ENCODE results near the gene KIF6.

Gene KIF6

DNA sequence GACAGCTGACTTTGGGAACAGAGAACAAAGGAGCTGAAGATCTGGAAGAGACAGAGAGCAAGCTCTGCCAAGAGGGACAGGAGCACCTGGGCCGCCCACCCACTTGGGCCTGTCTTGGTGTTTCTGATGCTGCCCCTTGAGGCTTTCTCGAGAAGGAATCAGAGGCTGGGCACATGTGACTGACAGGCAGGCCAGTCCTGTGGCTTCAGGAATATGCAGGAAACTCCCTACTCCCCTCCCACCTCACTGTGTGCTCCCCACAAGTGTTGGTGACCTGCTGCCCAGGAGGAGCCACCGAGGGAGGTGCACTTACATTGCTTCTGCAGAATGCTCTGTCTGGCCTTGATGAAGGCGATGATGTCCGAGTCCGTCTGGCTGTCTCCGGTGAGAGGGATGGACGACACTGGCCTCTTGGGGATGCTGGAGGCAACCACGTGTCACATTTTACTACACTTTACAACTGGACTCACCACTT lies 381.8 kb downstream of the KIF6 start:
- no peak for DNase-seq (ENCODE audit: low read depth)

DNA sequence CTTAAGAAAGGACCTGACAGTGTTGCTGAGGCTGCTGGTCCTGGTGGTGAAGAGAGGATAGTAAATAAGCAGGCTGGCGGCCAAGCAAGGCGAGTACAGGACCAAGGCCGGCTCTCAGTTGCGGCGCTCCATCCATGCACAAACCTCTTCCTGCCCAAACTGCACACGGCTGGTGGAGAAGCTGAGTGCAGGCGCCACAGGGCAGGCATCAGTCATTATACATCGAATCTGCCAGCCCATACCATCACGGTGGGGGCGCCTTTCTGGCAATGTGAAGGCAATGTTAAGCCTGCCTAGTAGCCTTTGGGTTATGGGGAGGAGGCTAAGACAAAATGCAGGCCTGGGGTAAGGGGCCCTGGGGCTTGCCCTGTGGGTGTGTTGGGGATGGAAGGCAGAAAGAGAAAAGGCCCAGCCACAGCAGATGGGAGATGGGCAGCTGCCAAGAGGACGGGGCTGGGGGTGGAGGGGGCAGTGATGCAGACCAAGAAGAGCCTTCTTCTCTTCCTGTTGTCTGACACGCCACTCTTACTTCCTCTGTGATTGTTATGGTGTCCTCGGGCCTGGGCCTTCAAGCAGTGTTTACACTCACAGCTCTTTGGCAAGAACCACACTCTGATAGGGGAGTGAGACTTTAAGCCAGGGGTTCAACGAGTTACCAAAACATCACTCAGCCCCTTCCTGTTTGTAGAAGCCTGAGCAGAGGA lies 382.4 kb downstream of the KIF6 start:
- no peak for DNase-seq (ENCODE audit: low read depth)

DNA sequence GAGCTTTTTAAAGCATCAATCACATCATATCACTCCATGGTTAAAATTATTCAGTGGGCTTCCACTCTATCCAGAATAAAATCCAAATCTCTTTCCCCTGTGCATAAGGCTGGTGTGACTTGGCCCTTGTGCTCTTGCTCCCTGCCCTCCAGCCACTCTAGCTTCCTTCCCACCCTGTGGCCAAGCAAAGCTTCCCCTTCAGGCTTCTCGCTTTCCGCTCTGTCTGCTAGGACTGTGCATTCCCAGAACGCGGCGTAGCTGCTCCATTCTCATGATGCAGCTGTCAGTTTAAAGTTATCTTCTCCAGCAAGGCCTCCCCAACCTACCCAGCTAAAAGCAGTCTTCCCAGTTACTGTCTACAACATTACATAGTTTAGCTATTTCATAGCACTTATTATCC lies 383.3 kb downstream of the KIF6 start:
- no peak for DNase-seq (ENCODE audit: low read depth)

DNA sequence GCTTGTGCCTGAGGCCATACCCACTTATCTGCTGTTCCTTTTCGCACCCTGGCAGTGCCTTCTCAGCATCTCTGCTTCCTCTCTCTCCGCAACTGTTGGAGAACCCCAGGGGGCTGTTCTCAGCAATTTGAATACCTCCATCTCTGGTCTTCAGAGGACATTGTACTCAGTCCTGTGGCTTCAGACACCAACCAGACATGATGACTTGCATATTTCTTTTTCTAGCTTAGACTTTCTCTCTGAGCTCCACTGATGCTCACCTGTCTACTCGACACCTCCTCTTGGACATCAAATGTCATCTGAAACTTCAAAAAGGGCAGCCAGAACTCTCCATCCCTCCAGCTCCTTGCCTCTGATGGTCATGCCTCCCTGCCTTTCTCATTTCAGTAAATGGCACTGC lies 383.9 kb downstream of the KIF6 start:
- DNase-seq (ENCODE audit: low read depth) = no peak

DNA sequence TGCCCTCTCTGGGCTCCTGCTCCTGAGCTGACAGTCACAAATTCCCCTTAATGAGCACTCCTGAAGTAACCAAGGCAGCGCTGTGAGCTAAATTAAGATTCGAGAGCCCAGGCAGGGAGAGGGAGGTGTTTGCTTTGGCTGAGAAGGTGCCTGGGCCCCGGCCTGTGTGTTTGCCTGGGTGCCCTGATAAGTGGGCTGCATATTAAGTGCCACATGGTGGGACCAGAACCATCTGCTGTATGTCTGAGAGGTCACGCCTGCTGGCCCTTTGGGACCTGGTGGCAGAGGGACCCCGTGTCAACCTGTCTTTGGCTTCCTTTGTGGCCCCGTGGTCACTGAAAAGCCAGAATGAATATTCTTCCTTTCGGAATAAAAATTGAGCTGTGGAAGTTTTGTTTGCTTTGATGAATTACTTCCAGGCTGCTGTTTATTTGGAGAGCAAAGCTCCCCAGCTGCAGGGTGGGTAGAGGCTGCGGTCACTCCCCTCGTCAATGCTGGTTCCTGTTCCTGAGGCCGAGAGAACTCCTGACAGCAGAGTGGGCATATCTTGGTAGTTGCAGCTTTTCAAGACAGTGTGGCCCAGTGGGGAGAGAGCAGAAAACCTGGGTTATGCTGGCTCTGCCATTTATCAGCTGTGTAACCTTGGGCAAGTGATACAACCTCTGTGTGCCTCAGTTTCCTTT lies 385.2 kb downstream of the KIF6 start:
- DNase-seq (ENCODE audit: low read depth) = no peak

DNA sequence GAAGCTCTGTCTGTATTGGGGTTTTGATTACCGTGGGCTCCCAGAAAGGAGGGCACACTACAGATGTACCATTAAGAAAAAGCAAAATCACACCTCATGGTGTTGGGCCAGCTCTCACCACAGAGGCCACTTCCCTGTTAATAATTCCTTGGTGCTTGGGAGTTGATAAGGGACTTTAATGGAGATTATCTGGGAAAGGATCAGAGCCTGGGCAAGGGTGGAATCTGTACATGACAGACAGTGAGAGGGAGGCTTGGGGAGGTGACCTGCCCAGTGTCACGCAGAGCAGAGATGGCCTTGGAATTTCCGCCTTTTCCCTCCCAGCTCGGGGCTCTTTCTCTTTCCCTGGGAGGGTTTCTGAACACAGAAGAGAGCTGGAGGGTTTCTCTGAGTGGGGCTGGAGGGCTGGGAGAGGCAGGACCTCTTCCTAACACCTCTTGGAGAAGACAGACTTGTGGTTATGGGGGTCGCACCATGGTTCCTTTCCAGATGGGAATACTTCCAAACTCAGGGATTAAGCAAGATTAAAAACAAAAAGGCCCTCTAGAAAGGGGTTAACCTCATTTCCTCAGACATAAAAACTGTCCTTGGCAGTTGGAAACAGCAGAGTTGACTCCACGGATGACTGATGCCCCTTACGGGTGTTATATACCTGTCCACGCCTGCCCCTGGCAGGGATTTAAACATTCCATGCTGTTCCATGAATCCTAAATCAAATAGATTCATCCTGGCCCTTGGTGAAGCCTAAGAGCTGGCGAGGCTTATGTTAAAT lies 385.9 kb downstream of the KIF6 start:
- no peak for DNase-seq (ENCODE audit: low read depth)

DNA sequence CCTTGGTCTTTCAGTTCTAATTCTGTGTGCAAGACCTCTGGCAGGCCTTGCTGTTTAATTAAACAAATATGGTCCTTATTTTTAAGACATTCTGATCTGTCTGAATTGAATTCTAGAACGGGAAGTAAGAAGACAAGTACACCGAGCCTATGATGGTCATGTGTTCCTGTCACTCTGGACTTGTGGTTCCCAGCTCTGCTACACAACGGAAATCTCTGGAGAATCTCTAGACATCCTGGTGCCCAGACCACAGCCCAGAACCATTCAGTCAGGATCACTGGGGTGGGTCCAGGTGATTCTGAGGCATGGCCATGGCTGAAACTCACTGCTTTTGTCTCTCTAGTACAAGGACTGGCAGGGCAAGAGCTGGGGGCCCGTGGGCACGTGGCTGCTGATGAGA lies 386.8 kb downstream of the KIF6 start:
- no peak for DNase-seq (ENCODE audit: low read depth)

DNA sequence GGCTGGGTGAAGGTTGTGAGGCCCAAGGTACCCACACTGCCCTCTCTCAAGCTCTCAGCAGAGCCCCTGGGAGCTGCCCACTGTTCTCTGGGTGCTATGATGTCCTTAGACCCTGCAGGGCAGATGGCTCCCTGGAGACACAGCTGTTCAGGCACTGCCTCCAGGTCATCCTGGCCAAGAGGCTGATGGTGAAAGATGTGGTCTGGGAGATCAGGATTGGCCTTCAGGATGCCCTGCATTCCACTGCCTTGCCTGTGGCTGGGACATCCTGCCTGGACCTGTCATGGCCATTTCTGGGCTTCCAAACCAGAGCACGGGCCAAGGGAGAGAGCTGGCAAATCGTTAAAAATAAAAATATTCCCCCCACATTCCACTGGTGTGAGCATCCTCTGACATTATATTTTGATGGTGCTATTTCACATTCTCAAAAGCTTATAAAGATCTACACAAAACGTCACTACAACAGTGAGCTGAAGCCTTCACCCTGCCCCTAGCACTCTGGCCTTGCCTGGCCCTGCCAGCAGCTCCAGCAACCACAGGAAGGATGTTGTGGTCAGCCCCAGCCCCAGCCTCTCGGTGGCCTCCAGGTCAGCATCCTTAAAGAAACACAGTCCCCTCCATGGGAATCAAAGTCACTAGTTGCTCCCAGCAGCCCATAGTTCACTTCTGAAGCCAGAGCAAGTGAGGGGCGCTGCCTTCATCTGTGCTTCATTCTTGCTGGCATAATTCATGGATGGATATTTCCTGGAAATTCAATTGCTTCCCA lies 389.2 kb downstream of the KIF6 start:
- DNase-seq (ENCODE audit: low read depth) = no peak

DNA sequence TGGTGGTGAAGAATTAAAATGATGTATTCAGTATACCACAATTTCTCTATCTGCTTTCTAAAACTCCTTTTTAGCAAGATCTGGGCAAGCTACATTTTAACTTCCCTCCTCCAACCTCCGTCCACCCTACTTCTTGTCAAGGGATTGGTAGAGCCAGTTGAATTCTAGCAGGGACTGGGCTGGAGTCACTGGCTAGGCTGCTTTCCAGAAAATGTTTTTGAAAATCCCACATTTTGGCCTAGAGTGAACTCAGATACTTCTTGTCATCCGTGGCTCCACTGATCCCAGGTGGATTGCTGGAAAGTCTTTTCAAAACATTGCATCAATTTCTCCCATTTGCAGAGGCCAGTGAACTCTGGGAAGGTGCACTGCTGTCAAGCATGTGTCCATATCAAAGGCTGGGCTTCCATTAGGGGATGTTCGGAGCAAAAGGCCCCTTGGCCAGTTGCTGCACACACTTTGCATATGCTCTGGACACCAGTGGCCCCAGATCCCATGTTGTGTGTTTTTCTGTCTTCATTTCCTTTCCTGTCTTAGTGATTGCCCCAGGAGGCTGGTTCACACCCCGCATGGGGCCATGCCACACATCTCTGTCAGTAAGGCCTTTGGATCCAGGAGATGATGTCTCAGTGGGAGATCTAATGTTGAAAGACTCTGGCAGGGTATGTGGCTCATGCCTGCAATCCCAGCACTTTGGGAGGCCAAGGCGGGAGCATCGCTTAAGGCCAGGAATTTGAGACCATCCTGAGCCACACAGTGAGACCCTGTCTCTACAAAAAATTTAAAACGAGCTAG lies 391.4 kb downstream of the KIF6 start:
- no peak for DNase-seq (ENCODE audit: low read depth)

DNA sequence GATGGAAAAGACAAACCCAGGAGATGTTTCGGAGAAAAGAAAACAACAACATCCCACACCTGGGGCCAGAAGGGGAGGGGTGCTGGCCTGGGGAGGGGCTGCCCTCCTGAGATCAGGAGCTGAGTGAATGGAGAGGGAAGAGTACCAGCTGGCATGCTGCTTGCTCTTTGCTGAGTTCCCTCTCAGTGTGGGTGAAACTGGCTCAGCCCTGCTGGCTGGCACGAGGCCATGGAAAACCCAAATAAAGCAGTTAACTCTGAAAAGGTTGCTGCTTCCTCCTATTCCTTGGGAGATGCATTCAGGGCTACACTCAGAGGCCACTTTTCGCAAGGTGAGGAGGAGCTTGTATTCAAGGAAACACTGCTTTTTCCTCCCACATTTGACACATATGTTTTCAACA lies 394.7 kb downstream of the KIF6 start:
- DNase-seq (ENCODE audit: low read depth) = no peak

DNA sequence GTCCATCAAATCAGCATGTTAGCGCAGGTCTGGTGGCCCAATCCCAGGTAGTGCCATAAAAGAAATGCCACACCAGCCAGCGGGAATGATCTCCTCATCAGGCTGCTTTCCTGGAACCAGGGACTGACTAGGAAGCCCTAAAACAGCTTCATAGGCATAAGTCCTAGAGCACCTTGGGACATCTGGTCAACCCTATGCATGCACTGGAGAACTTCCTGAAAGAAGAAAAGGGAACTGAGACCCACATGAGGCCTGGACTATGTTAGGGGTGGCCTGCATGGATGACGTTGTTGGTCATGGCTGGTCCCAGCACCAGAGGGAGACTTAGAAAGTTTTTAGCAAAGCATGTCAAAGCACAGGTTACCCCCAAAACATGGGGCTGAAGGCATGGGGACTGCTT lies 395.2 kb downstream of the KIF6 start:
- no peak for DNase-seq (ENCODE audit: low read depth)

DNA sequence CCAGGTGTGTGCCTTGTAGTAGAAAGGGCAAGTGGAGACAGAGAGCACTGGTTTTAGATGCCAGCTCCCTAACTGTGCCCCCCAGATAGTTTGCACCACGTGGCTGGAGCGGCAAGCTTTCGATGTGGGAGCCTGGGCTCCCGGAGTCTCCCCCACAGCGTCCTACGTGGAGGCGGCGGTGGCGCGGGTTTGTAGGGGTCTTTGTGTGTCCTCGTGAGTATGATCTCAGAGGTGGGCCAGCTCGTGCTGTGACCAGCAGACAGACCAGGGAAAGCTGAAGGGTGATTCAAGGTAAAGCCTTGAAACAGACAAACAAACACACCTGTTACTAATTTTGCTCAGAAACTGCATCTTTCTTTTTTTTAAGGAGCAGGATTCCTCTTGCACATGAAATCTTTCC lies 397.1 kb downstream of the KIF6 start:
- DNase-seq (ENCODE audit: low read depth) = no peak

DNA sequence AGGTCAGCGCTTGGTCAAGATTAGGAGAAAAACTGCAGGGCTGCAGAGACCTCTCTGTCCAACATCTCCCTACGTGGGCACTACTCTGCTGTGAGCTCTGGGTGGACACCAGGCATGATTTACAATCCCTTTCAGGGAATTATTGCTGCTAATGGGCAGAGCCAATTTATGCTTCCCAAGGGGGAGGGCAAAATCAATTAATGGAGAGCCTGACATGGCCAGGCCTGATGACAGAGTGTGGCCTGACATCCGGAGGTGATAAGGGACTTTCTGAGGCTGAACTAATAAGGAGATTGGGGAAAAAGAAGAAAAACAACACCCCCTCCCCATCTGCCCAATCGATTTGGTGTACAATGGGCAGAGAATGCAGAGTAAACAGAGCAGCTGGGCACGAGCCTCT lies 397.7 kb downstream of the KIF6 start:
- no peak for DNase-seq (ENCODE audit: low read depth)

DNA sequence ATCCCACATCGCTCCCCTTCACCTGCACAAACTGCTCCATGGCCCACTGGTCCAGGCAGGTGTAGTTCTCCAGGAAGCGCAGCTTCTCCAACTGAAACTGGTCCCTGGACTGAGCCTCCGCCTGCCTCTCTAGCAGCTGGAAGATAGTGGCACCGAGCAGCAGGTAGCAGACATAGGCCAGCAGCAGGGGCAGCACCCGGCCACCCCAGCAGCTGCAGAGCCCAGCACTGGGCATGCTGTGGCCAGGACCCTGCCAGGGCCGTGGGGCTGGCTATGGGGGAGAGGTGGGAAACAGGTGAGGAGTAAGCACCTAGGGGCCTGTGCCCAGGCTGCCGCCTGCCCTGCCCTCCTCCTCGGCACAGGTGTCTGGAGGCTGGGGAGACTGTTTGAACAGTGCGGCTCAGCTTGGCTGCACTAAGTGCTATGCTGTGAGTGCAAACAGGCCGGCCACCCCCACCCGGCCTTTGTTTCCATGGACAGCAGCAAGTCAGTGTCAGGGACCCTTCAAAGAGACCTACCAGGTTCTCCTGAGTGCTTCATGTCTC lies 402.8 kb downstream of the KIF6 start, which contains the start of gene KCNK16:
Gene KCNK16 (minus strand): TSS at position 397 of the 545 bp plus-strand sequence. CDS start 162 bp downstream, at position 235.
- DNase-seq (ENCODE audit: low read depth) = no peak

DNA sequence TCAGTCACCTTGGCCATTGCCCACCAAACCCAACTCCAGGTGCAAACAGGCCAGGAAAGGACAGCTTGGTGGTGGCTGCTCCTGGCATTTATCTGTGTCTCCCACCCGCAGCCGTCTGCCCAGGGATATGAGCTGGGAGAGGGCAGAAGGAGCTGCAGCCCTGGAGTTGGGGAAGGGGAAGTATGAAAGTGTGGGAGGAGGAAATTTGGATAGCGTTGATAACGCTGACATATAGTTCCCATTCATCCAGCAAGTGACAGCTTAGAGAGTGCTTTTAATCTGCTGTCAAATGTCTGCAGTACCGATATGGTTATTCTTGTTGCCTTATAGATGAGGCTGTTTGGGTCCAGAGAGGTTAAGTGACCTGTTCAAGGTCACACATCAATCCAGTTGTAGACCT lies 403.4 kb downstream of the KIF6 start:
- DNase-seq (ENCODE audit: low read depth) = no peak

DNA sequence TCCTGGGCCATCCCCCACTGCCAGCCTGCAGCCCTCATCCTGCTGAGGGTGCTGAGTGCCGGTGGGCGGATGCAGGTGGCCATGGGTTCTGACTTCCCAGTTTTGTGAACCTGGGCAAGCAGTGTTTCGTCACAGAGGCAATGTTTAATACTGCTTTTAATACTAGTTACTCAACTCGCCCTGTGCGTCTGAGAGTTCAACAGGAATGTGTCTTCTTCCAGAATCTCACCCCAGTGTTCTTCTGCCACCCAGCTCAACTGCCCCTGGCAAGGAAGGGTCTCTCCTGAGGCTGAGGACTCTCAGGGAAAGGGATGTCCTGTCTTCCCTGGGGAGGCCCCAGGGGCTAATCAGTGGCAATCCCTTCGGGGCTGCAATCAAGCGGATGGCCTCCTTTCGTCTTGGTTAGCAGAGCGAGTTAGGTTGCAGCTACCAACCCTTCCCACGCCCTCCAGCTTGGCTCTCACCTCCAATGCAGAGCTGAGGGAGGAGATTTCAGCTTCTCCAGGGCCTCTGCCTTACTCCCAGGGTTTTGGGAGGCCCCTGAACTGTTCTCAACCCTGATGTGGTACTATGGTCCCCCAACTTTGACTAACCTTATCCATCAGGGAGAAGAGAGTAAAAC lies 404.7 kb downstream of the KIF6 start:
- no peak for DNase-seq (ENCODE audit: low read depth)

DNA sequence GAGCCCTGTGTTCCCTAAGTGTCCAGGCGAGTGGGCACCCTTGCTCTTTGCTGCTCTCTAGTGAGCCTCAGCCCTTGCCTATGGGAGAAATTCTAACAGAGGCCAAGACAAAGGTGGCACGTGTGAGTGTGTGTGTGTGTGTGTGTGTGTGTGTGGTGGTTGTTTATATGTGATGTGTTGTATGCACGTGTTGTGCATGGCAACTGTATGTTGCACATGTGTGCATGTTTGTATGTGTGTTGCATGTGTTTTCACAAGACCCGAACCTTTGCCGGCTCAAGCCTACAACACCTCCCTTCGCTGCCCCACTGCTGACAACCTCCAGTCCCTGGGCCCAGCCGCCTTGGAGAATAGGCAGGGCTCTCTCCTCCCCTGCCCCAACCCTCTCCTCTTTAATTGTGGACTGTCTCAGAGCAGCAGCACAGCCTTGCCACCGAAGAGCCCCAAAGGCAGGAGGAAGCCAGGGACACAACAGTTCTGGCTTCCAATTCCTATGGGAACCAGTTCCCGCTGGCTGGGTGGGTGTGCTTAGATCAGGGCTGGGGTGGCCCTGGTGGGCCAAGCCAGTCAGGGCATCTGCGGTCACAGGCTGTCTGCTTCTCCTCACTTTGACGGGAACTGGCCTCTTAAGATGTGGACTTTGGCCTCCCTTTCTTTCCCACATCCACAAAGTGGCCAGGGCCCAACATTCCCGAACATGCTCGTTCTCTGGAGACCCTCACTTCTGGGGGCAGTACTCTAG lies 405.4 kb downstream of the KIF6 start:
- DNase-seq (ENCODE audit: low read depth) = no peak

DNA sequence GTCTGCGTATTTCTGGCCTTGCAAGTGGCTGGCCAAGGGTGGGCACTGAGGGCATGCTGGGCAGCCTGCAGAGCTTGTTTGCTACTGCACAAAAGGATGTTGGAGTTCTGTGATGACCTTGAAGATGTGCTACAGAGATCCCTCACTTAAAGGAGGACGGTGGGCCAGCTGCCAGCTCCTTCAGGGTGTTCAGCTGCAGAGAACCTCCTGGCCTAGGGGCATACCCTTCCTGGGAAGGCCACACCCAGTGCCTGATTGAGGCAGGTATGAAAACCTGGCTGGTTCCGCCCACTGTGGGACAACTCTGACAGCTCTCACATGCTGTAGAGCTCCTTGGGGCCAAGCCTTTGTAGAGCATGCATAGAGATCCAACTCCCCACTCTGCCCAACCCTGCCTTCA lies 408.0 kb downstream of the KIF6 start:
- DNase-seq (ENCODE audit: low read depth) = no peak

DNA sequence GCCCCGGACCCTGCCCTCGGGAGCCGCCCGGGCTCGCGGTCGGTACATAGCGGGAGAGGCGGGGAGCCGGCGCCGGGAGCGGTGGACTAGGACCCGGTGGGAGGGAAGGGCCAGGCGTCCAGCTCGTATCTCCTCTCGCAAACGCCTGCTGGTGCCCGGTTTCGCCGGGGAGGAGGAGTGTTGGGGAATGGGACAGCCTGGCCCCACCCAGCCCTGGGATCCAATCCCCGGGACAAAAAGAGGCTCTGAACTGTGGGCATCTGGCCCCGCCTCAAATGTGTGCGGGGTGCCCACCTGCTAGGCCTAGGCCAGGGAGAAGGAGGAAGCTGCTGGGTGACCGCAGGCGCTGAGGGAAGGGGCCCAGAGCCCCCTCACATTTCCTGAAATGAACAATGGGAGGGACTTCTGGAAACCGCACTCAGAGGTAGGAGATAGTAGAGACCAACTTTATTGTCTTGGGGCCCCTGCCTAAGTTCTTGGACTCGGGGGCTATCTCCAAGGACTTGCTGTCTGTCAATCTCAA lies 410.9 kb downstream of the KIF6 start, which contains the start of gene KCNK17:
Gene KCNK17 (minus strand): TSS at position 147 of the 523 bp plus-strand sequence. CDS start 99 bp downstream, at position 48.
- DNase-seq (ENCODE audit: low read depth) = no peak
